C4-2B (cell line): ENCODE results near the gene SLC22A7.

Experiments used
- ZFX ChIP-seq: fragments of 450-650 bp; IDR thresholded peaks from 2 replicates; pipeline ENCODE4 v1.6.1; 2017
- TF ChIP-seq, protein P1 (sequence below): fragments of 450-650 bp; conservative IDR thresholded peaks from 2 replicates; pipeline ENCODE4 v1.5.1; 2017; ENCODE audit warnings: mild to moderate bottlenecking

DNA sequence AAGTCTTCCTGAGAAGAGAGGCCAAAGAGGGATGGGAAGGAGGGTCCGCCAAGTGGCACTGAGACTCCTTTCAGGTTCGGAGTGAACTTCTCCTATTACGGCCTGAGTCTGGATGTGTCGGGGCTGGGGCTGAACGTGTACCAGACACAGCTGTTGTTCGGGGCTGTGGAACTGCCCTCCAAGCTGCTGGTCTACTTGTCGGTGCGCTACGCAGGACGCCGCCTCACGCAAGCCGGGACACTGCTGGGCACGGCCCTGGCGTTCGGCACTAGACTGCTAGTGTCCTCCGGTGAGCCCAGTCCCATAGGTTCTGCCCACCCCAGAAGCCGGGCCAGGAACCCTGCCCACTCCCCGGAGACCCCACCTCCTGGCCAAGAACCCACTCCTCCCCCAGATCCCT, 4.1 kb downstream of the SLC22A7 start:
- TF ChIP-seq, protein P1, sequence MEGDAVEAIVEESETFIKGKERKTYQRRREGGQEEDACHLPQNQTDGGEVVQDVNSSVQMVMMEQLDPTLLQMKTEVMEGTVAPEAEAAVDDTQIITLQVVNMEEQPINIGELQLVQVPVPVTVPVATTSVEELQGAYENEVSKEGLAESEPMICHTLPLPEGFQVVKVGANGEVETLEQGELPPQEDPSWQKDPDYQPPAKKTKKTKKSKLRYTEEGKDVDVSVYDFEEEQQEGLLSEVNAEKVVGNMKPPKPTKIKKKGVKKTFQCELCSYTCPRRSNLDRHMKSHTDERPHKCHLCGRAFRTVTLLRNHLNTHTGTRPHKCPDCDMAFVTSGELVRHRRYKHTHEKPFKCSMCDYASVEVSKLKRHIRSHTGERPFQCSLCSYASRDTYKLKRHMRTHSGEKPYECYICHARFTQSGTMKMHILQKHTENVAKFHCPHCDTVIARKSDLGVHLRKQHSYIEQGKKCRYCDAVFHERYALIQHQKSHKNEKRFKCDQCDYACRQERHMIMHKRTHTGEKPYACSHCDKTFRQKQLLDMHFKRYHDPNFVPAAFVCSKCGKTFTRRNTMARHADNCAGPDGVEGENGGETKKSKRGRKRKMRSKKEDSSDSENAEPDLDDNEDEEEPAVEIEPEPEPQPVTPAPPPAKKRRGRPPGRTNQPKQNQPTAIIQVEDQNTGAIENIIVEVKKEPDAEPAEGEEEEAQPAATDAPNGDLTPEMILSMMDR: no peak
- no peak for TF ChIP-seq ZFX
